HCT116 (cell line): ENCODE data around the gene CKAP4. TPM values are rescaled to one million over a fixed set of nuclear protein-coding genes. Genes with fewer than 3 reads are reported as not detected.
A peak's percentile ranks its signal among the peaks of the same experiment; 100 is the strongest.

Experiments
- ATAC-seq: fragments of 200-7000 bp; cut with Tn5 transposase; 2 replicates; pipeline ENCODE4 v1.9.1; 2020; ENCODE audit warnings: mild to moderate bottlenecking, moderate library complexity
- BruUV-seq: library from RNA; stranded (reverse); fragments of 400-500 nt; replicated peaks from 2 replicates; lab custom pipeline; 2021; lab: Mats Ljungman, UMichigan
- CTCF ChIA-PET: fragments of 300-600 bp; sonication (Branson Sonifier 250); formaldehyde crosslinking; loops from one replicate; lab custom pipeline; 2021; ENCODE audit warnings: antibody characterized with exemption; lab: Charles Lee
- POLR2A ChIA-PET: fragments of 300-600, 350-600 bp; sonication (Branson Sonifier 250); formaldehyde crosslinking; loops from one replicate; lab custom pipeline; 2021; ENCODE audit warnings: antibody characterized with exemption; lab: Charles Lee
- RAD21 ChIA-PET, 2 experiments: fragments of 300-600 bp; sonication (Branson Sonifier 250); formaldehyde crosslinking; loops; one replicate each; lab custom pipeline; 2023; ENCODE audit warnings: low total read pairs in 2 of 2; ENCODE audit not compliant: uncharacterized antibody in 2 of 2, unreplicated experiment in 2 of 2, low non-redundant PET in 1 of 2; lab: Charles Lee
- DNase-seq: peaks from one replicate; pipeline ENCODE4 v3.0.0-alpha.2; 2010; ENCODE audit warnings: low read depth, low spot score
- H2AFZ ChIP-seq: fragments of 200-600 bp; shearing (Covaris generic), sonication (generic); 2 replicates; pipeline ENCODE4 v1.6.1; 2017; ENCODE audit warnings: low read depth, mixed run types, mixed read lengths, antibody characterized with exemption, low read length; ENCODE audit not compliant: poor library complexity, severe bottlenecking
- H3K27ac ChIP-seq: 2 replicates; pipeline ENCODE4 v1.5.1; 2012; ENCODE audit warnings: low read depth, low read length
- H3K27me3 ChIP-seq: fragments of 200-600 bp; sonication (generic); 2 replicates; pipeline ENCODE4 v1.6.1; 2016; ENCODE audit warnings: mixed run types, low read length, mixed read lengths; ENCODE audit not compliant: insufficient read depth
- H3K36me3 ChIP-seq, 2 experiments: fragments of 200-500 bp in 1 of 2; fragments of 200-600 bp in 1 of 2; sonication (Bioruptor generic) in 1 of 2; sonication (generic) in 1 of 2; 2 replicates each; pipeline versions ENCODE4 v1.5.1 to v1.6.1; 2014 to 2016; ENCODE audit warnings: low read length in 2 of 2, inconsistent platforms in 1 of 2, mixed read lengths in 1 of 2, mixed run types in 1 of 2; ENCODE audit not compliant: insufficient read depth in 2 of 2, control insufficient read depth in 1 of 2
- H3K4me1 ChIP-seq, 2 experiments: fragments of 200-600 bp in 1 of 2; sonication (generic) in 1 of 2; 2 replicates each; pipeline versions ENCODE4 v1.5.1 to v1.6.1; 2012 to 2017; ENCODE audit warnings: low read length in 2 of 2, inconsistent platforms in 1 of 2, mild to moderate bottlenecking in 1 of 2, mixed read lengths in 1 of 2, mixed run types in 1 of 2, moderate library complexity in 1 of 2; ENCODE audit not compliant: insufficient read depth in 2 of 2, control insufficient read depth in 1 of 2
- H3K4me2 ChIP-seq: fragments of 200-600 bp; sonication (generic); 2 replicates; pipeline ENCODE4 v1.6.1; 2017; ENCODE audit warnings: mixed run types, low read length, mixed read lengths
- H3K4me3 ChIP-seq, 2 experiments: fragments of 200-600 bp in 1 of 2; sonication (generic) in 1 of 2; replicated peaks in 1 of 2; 2 replicates each; pipeline ENCODE4 v1.5.1; 2011 to 2016; ENCODE audit warnings: low read length in 2 of 2, control low read depth in 1 of 2, low read depth in 1 of 2, mild to moderate bottlenecking in 1 of 2, mixed read lengths in 1 of 2, mixed run types in 1 of 2
- H3K79me2 ChIP-seq: fragments of 200-600 bp; sonication (generic); 2 replicates; pipeline ENCODE4 v1.6.1; 2017; ENCODE audit warnings: mild to moderate bottlenecking, mixed run types, low read length, moderate library complexity, mixed read lengths; ENCODE audit not compliant: insufficient read depth
- H3K9ac ChIP-seq: fragments of 200-600 bp; sonication (generic); 2 replicates; pipeline ENCODE4 v1.6.1; 2016; ENCODE audit warnings: low read length, mixed read lengths
- H3K9me2 ChIP-seq: fragments of 200-600 bp; sonication (generic), shearing (Covaris generic); 2 replicates; pipeline ENCODE4 v1.6.1; 2017; ENCODE audit warnings: mixed run types, mild to moderate bottlenecking, moderate library complexity; ENCODE audit not compliant: insufficient read depth
- H3K9me3 ChIP-seq, 2 experiments: fragments of 200-500 bp in 1 of 2; fragments of 200-600 bp in 1 of 2; sonication (Bioruptor generic) in 1 of 2; sonication (generic) in 1 of 2; 2 replicates each; pipeline ENCODE4 v1.6.1; 2014 to 2017; ENCODE audit warnings: low read length in 2 of 2, mixed read lengths in 2 of 2, inconsistent platforms in 1 of 2, low read depth in 1 of 2, mild to moderate bottlenecking in 1 of 2, mixed run types in 1 of 2, moderate library complexity in 1 of 2; ENCODE audit not compliant: control insufficient read depth in 1 of 2, insufficient read depth in 1 of 2
- H4K20me1 ChIP-seq: fragments of 200-600 bp; sonication (generic), shearing (Covaris generic); 2 replicates; pipeline ENCODE4 v1.6.1; 2017; ENCODE audit warnings: mixed run types, mild to moderate bottlenecking, moderate library complexity; ENCODE audit not compliant: insufficient read depth
- ATF3 ChIP-seq: IDR thresholded peaks from 2 replicates; pipeline ENCODE4 v1.6.1; 2012
- CEBPB ChIP-seq: IDR thresholded peaks from 2 replicates; pipeline ENCODE4 v1.6.1; 2012; ENCODE audit warnings: low read depth
- EGR1 ChIP-seq: IDR thresholded peaks from 2 replicates; pipeline ENCODE4 v1.6.1; 2012; ENCODE audit warnings: low read depth
- ELF1 ChIP-seq: IDR thresholded peaks from 2 replicates; pipeline ENCODE4 v1.6.1; 2012; ENCODE audit warnings: low read depth, borderline replicate concordance
- EZH2 ChIP-seq: fragments of 200-600 bp; sonication (generic); IDR thresholded peaks from 2 replicates; pipeline ENCODE4 v1.6.1; 2017; ENCODE audit warnings: antibody characterized with exemption, mixed run types
- EZH2phosphoT487 ChIP-seq: fragments of 200-600 bp; IDR thresholded peaks from 2 replicates; pipeline ENCODE4 v1.6.1; 2018; ENCODE audit warnings: antibody characterized with exemption, borderline replicate concordance
- FOSL1 ChIP-seq: IDR thresholded peaks from 2 replicates; pipeline ENCODE4 v1.6.1; 2012; ENCODE audit warnings: low read depth
- SIN3A ChIP-seq: IDR thresholded peaks from 2 replicates; pipeline ENCODE4 v1.6.1; 2012; ENCODE audit warnings: low read depth
- SP1 ChIP-seq: IDR thresholded peaks from 2 replicates; pipeline ENCODE4 v1.6.1; 2012; ENCODE audit warnings: low read depth
- TCF7L2 ChIP-seq: IDR thresholded peaks from 2 replicates; pipeline ENCODE4 v1.7.0; 2011; ENCODE audit warnings: borderline replicate concordance, inconsistent platforms; ENCODE audit not compliant: insufficient read depth, insufficient read length; ENCODE audit errors: extremely low read depth
- ZFX ChIP-seq: fragments of 450-650 bp; IDR thresholded peaks from 2 replicates; pipeline ENCODE4 v1.6.1; 2017
- ZNF274 ChIP-seq: fragments of 200-500 bp; sonication (Bioruptor generic); IDR thresholded peaks from 2 replicates; pipeline ENCODE4 v1.6.1; 2014; ENCODE audit warnings: mild to moderate bottlenecking, low read depth, low read length, inconsistent platforms
- intact Hi-C: fragments of 100-400 bp; cut with micrococcal nuclease; formaldehyde crosslinking; loops from 2 replicates; pipeline ENCODE4 v1.10.0; 2022
- total RNA-seq: library from RNA; stranded (reverse); gene quantifications from one replicate; pipeline ENCODE4 v1.2.1, GENCODE V29; 2021; ENCODE audit not compliant: unreplicated experiment

Gene CKAP4
- total RNA-seq, 1 experiment from 2014 or later, result 45.9 TPM

GRCh38 chr12:106281804-106282203 is 34.0 kb upstream of the CKAP4 start:
- DNase-seq, result no peak
- intact Hi-C loops, result loop anchor here (1.0 to 5.0 kb wide), 2 partner anchors 35 to 55 kb away; partner anchors contain the start of gene CKAP4
- Histone ChIP-seq H3K4me1 (no peaks in the 10 kb centered on the region; a peak in 1 of 4 replicates), H3K9me3 (peaks cover 0 to 7% of the 10 kb centered on the region in 2 experiments; a peak in 1 of 4 replicates), H3K9me2 (no peaks in the 10 kb centered on the region), H3K4me3 (no peak overlapping the region), H3K27me3 (no peaks in the 10 kb centered on the region), H3K79me2 (no peaks in the 10 kb centered on the region), H4K20me1 (no peaks in the 10 kb centered on the region), H3K27ac (no peak overlapping the region), H3K4me2 (no peak overlapping the region), H3K9ac (no peak overlapping the region), H3K36me3 (no peaks in the 10 kb centered on the region), H2AFZ (peak overlapping the region; percentile 68)
- CTCF ChIA-PET, result interaction anchor here (0.6 to 1.9 kb wide), 9 partner anchors 8 to 861 kb away, joined by 3 to 38 read pairs (median 5); partner anchors contain the start of gene POLR3B
- RAD21 ChIA-PET, result interaction anchor here (1.1 to 1.5 kb wide), 2 partner anchors 55 kb away, joined by 7 to 10 read pairs; no protein-coding TSS in a partner anchor
- POLR2A ChIA-PET, result interaction anchor here (1.3 kb wide), 1 partner anchor 55 kb away, joined by 4 read pairs; no protein-coding TSS in a partner anchor
- TF ChIP-seq FOSL1 (no peak), EZH2phosphoT487 (no peak), SIN3A (no peak), EGR1 (no peak), ELF1 (no peak), EZH2 (no peak), CEBPB (no peak), TCF7L2 (no peak), ZFX (no peak), SP1 (no peak), ZNF274 (no peak), ATF3 (no peak)
- BruUV-seq, result no TSS peak
- no peak for ATAC-seq
